ENCODE data around the gene SLC6A3. TPM values are rescaled to one million over a fixed set of nuclear protein-coding genes. Genes with fewer than 3 reads are reported as not detected.

The SLC6A3 gene
- total and polyA plus RNA-seq, 3 experiments from 2014 or later = not detected

DNA sequence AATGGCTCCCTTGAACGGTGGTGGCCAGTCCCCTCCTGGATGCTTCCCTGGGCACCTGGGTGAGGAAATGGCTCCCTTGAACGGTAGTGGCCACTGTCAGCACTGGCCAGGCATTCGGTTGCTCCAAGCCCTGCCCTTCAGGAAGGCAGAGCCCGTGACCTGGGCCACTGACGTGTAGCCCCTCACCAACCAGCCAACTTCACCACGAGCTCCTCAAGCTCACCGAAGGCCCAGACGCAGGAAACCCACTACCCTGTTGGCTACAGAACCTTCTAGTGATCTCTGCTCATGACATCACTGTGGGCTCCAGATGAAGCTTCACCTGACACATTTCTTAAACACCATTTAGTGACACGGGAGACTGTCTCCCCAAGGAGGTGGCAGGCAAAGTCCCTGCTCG, 9.2 kb downstream of the SLC6A3 start:
- Mint-ChIP-seq H3K27me3 (peaks cover 22 to 39% of the 10 kb centered on the region in 2 donors), H3K36me3 (peaks cover 0 to 10% (median 0%) of the 10 kb centered on the region in 3 donors), H3K9me3 (peaks cover 0 to 11% (median 7%) of the 10 kb centered on the region in 5 donors), H3K4me1 (no peaks in the 10 kb centered on the region), H3K27ac (no peak overlapping the region), H3K4me3 (no peak overlapping the region)
- Histone ChIP-seq H3K27me3 (ENCODE audit: insufficient read depth, low read length, poor library complexity, severe bottlenecking) (no peaks in the 10 kb centered on the region), H3K4me1 (ENCODE audit: insufficient read depth, low read length) (no peaks in the 10 kb centered on the region), H3K27ac (ENCODE audit: low read depth, low read length) (no peak overlapping the region), H3K4me3 (ENCODE audit: low read length) (no peak overlapping the region), H3K9me3 (ENCODE audit: low read length) (no peaks in the 10 kb centered on the region), H3K36me3 (ENCODE audit: insufficient read depth, low read length) (no peaks in the 10 kb centered on the region)
- POLR2A ChIA-PET = no interaction called here
- DNase-seq = no peak
- CTCF ChIA-PET = no interaction called here

DNA sequence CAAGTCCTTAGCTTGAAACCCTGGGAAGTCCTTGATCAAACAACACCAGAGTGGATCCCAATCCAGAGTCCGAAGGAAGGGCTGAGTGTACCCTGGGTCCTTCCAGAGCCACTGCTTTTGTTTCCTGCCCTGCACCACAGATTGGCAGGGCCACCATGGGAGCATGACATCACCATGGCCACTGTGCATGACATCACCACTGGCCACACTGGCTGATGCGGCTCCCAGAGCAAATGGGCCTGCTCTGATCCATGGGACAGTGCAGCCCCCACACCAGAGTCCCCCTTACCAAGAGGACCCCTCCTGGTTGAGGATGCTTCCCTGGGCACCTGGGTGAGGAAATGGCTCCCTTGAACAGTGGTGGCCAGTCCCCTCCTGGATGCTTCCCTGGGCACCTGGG, 9.9 kb downstream of the SLC6A3 start:
- Histone ChIP-seq H3K4me3 (ENCODE audit: low read length) (no peak overlapping the region), H3K4me1 (ENCODE audit: insufficient read depth, low read length) (no peaks in the 10 kb centered on the region), H3K9me3 (ENCODE audit: low read length) (no peaks in the 10 kb centered on the region), H3K36me3 (ENCODE audit: insufficient read depth, low read length) (no peaks in the 10 kb centered on the region), H3K27ac (ENCODE audit: low read depth, low read length) (no peak overlapping the region), H3K27me3 (ENCODE audit: insufficient read depth, low read length, poor library complexity, severe bottlenecking) (no peaks in the 10 kb centered on the region)
- Mint-ChIP-seq H3K4me3 (no peak overlapping the region), H3K36me3 (peaks cover 0 to 10% (median 0%) of the 10 kb centered on the region in 3 donors), H3K9me3 (peaks cover 0 to 12% (median 7%) of the 10 kb centered on the region in 5 donors), H3K27ac (no peak overlapping the region), H3K4me1 (no peaks in the 10 kb centered on the region), H3K27me3 (peaks cover 19 to 34% of the 10 kb centered on the region in 2 donors)
- DNase-seq = no peak
- CTCF ChIA-PET = no interaction called here
- POLR2A ChIA-PET = no interaction called here

DNA sequence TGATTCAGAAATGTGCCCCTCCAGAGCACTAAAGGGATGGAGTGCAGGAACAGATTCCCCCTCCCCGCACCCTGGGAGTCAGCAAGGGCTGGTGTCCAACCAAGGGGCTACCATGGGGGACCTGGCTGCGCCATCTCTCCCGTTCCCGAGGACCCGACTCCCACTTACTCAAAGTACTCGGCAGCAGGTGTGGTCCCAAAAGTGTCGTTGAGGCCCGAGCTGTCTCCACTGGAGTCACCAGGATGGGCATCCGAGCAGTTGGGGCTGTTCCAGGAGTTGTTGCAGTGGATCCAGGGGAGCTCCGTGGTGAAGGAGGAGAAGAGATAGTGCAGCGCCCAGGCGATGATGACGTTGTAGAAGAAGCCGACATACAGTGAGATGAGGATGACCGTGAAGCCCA, 12.9 kb downstream of the SLC6A3 start:
- no peaks in the 10 kb centered on the region for H3K36me3 ChIP-seq (ENCODE audit: insufficient read depth, low read length)
- Mint-ChIP-seq H3K4me3 (no peak overlapping the region), H3K27ac (no peak overlapping the region), H3K4me1 (no peaks in the 10 kb centered on the region), H3K9me3 (peaks cover 15 to 36% (median 20%) of the 10 kb centered on the region in 5 donors), H3K27me3 (peaks cover 13 to 14% of the 10 kb centered on the region in 2 donors), H3K36me3 (peaks cover 2 to 15% (median 3%) of the 10 kb centered on the region in 3 donors)
- no peaks in the 10 kb centered on the region for H3K4me1 ChIP-seq (ENCODE audit: insufficient read depth, low read length)
- DNase-seq = no peak
- H3K27me3 ChIP-seq (ENCODE audit: insufficient read depth, low read length, poor library complexity, severe bottlenecking) = no peaks in the 10 kb centered on the region
- H3K27ac ChIP-seq (ENCODE audit: low read depth, low read length) = no peak overlapping the region
- POLR2A ChIA-PET = no interaction called here
- H3K4me3 ChIP-seq (ENCODE audit: low read length) = no peak overlapping the region
- H3K9me3 ChIP-seq (ENCODE audit: low read length) = peaks cover 11% of the 10 kb centered on the region
- CTCF ChIA-PET = no interaction called here

DNA sequence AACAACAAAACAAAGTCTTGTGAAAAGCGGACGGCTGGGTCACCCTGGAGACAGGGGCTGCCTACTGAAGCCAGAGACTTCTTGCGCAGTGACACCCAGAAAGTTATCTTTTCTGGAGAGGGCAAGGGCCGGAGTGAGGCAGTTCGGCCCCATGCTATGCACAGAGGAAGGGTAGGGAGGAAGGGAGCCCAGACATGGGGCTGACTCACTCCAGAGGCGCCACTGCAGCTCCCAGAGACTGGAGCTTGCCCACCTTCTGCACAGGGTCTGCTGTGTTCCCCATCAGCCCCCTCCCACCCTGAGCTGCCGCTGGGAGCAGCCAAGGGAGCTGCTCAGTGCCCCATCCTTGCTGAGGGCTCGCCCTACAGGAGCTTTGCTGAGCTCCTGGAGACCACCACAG, 13.3 kb downstream of the SLC6A3 start:
- no peak overlapping the region for H3K27ac Mint-ChIP-seq

DNA sequence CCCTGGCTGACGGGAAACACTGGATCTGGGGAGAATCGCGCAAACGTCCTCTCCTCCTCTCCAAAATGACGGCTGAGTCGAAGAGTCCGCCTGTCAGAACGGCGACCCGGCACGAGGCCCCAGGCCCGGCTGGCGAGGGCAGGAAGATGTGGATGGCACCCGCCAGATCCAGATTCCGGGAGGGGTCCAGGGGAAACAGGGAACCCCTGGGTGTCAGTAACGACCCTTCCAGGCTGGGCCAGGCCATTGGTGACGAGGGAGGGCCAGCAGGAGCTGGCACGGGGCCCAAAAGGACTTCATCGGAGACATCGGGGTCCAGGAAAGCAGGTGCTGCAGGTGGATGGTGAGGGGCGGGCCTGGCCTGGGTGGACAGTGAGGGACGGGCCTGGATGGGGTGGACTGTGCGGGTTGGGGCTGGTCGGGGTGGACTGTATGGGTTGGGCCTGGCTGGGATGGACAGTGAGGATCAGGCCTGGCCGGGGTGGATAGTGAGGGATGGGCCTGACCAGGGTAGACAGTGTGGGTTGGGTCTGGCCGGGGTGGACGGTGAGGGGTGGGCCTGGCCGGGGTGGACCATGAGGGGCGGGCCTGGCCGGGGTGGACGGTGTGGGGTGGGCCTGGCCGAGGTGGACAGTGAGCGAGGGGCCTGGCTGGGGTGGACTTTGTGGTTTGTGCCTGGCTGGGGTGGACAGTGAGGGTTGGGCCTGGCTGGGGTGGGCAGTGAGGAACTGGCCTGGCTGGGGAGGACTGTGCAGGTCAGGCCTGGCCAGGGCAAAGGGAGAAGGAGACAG, 14.0 kb downstream of the SLC6A3 start:
- CTCF ChIA-PET = no interaction called here
- DNase-seq = peak in 1 of 5 donors; percentile 42

More for the DNA sequence above, 13.3 kb downstream of the SLC6A3 start:
- no peaks in the 10 kb centered on the region for H3K4me1 ChIP-seq (ENCODE audit: insufficient read depth, low read length)
- peaks cover 19 to 39% (median 24%) of the 10 kb centered on the region in 5 donors for H3K9me3 Mint-ChIP-seq
- H3K4me3 ChIP-seq (ENCODE audit: low read length) = no peak overlapping the region
- no peak overlapping the region for H3K4me3 Mint-ChIP-seq
- H3K27me3 Mint-ChIP-seq = peaks cover 11 to 12% of the 10 kb centered on the region in 2 donors
- peaks cover 11% of the 10 kb centered on the region for H3K9me3 ChIP-seq (ENCODE audit: low read length)
- no peaks in the 10 kb centered on the region for H3K4me1 Mint-ChIP-seq
- ChIA-PET POLR2A (no interaction called here), CTCF (no interaction called here)
- no peaks in the 10 kb centered on the region for H3K27me3 ChIP-seq (ENCODE audit: insufficient read depth, low read length, poor library complexity, severe bottlenecking)
- no peaks in the 10 kb centered on the region for H3K36me3 ChIP-seq (ENCODE audit: insufficient read depth, low read length)
- H3K27ac ChIP-seq (ENCODE audit: low read depth, low read length) = no peak overlapping the region
- no peak for DNase-seq
- H3K36me3 Mint-ChIP-seq = peaks cover 2 to 17% (median 3%) of the 10 kb centered on the region in 3 donors

DNA sequence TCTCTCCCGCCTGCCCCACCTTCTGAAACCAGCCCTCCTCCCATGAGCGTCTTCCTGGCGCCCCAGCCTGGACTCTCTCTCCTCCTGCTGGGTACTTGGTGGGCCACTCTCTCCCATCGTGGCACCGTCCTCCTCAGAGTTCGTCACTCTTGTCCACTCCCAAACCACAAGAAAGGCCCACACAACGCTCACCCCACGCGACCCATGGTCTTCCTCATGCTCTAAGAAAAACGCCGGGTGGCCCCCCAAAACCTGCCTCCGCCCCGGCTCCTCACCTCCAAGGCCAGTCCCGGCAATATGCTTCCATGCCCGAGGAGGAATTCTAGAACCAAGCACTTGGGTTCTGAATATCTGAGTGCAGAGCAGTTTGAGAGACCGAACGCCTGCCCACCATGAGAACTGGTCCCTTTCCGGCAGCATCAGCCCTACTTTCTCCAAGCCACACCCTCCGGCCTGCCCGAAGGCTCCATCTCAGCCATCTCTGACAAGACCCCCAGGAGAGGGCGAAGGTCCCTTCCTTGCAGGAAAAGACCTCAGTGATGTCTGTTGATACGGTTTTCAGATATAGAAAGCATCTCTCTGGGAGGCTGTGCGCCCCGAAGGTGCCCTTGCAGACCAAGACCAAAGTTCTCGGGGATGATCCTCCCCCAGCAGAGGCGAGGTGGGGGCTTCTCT, 15.0 kb downstream of the SLC6A3 start:
- Histone ChIP-seq H3K4me3 (ENCODE audit: low read length) (no peak overlapping the region), H3K9me3 (ENCODE audit: low read length) (peaks cover 11% of the 10 kb centered on the region), H3K4me1 (ENCODE audit: insufficient read depth, low read length) (no peaks in the 10 kb centered on the region), H3K27me3 (ENCODE audit: insufficient read depth, low read length, poor library complexity, severe bottlenecking) (no peaks in the 10 kb centered on the region), H3K27ac (ENCODE audit: low read depth, low read length) (no peak overlapping the region), H3K36me3 (ENCODE audit: insufficient read depth, low read length) (no peaks in the 10 kb centered on the region)
- POLR2A ChIA-PET = no interaction called here
- CTCF ChIA-PET = no interaction called here
- Mint-ChIP-seq H3K36me3 (peaks cover 2 to 31% (median 3%) of the 10 kb centered on the region in 3 donors), H3K27ac (no peak overlapping the region), H3K4me1 (no peaks in the 10 kb centered on the region), H3K9me3 (peaks cover 24 to 52% (median 33%) of the 10 kb centered on the region in 5 donors), H3K4me3 (no peak overlapping the region), H3K27me3 (peaks cover 12 to 16% of the 10 kb centered on the region in 2 donors)
- DNase-seq = peak in 1 of 5 donors; percentile 45

More for the DNA sequence above, 14.0 kb downstream of the SLC6A3 start:
- Histone ChIP-seq H3K27me3 (ENCODE audit: insufficient read depth, low read length, poor library complexity, severe bottlenecking) (no peaks in the 10 kb centered on the region), H3K9me3 (ENCODE audit: low read length) (peaks cover 11% of the 10 kb centered on the region), H3K4me1 (ENCODE audit: insufficient read depth, low read length) (no peaks in the 10 kb centered on the region), H3K27ac (ENCODE audit: low read depth, low read length) (no peak overlapping the region), H3K36me3 (ENCODE audit: insufficient read depth, low read length) (no peaks in the 10 kb centered on the region), H3K4me3 (ENCODE audit: low read length) (no peak overlapping the region)
- no peak overlapping the region for H3K4me3 Mint-ChIP-seq
- peaks cover 22 to 46% (median 31%) of the 10 kb centered on the region in 5 donors for H3K9me3 Mint-ChIP-seq
- no peak overlapping the region for H3K27ac Mint-ChIP-seq
- H3K36me3 Mint-ChIP-seq = peaks cover 2 to 24% (median 3%) of the 10 kb centered on the region in 3 donors
- no peaks in the 10 kb centered on the region for H3K4me1 Mint-ChIP-seq
- peaks cover 11 to 12% of the 10 kb centered on the region in 2 donors for H3K27me3 Mint-ChIP-seq
- POLR2A ChIA-PET = no interaction called here

DNA sequence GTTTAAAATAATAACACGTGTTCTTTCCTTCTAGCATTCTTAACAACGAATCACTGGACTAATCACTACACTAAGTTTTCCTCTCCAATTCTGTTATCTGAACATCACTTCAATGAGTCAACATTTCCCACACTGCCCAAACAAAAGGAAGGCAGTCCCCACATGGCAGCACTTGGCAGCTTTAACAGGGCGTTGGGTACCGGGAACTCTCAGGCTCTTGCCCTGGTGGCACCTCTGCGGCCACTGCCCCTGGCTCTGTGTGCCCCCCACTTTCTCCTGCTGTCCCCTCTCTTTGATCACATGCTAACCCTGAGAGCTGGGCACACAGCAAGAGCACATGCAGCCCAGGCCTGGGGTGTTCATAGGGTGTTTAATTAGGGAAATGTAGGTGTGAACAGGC, 15.7 kb downstream of the SLC6A3 start:
- DNase-seq = no peak
- H3K4me1 ChIP-seq (ENCODE audit: insufficient read depth, low read length) = no peaks in the 10 kb centered on the region
- Mint-ChIP-seq H3K4me1 (no peaks in the 10 kb centered on the region), H3K4me3 (no peak overlapping the region), H3K27ac (no peak overlapping the region), H3K36me3 (peaks cover 2 to 31% (median 3%) of the 10 kb centered on the region in 3 donors), H3K9me3 (peaks cover 24 to 52% (median 33%) of the 10 kb centered on the region in 5 donors), H3K27me3 (peaks cover 12 to 14% of the 10 kb centered on the region in 2 donors)
- H3K9me3 ChIP-seq (ENCODE audit: low read length) = peaks cover 11% of the 10 kb centered on the region
- H3K36me3 ChIP-seq (ENCODE audit: insufficient read depth, low read length) = no peaks in the 10 kb centered on the region
- H3K27ac ChIP-seq (ENCODE audit: low read depth, low read length) = no peak overlapping the region
- no peaks in the 10 kb centered on the region for H3K27me3 ChIP-seq (ENCODE audit: insufficient read depth, low read length, poor library complexity, severe bottlenecking)
- ChIA-PET CTCF (no interaction called here), POLR2A (no interaction called here)
- H3K4me3 ChIP-seq (ENCODE audit: low read length) = no peak overlapping the region

DNA sequence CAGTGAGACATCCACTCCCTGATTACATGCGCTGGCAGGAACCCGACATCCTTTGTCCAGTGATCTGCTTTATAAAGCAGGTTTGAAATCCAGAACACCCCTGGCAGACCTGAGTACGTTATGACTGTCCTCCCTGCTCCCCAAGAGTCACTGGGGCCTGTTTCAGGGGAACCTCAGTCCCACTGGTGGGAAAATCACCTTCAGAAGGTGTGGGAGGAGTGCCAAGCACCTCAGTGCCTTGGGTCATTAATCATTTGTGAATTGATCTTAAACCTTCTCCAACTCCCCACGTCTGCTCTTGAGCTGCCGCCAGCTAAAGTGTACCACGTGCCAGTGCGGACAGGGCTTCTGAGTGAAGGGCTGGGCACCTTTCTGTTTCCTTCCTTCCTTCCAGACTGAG, 16.2 kb downstream of the SLC6A3 start:
- Mint-ChIP-seq H3K27ac (no peak overlapping the region), H3K27me3 (peaks cover 15 to 17% of the 10 kb centered on the region in 2 donors), H3K4me1 (no peaks in the 10 kb centered on the region), H3K4me3 (no peak overlapping the region), H3K36me3 (peaks cover 2 to 31% (median 3%) of the 10 kb centered on the region in 3 donors), H3K9me3 (peaks cover 24 to 52% (median 33%) of the 10 kb centered on the region in 5 donors)
- Histone ChIP-seq H3K27me3 (ENCODE audit: insufficient read depth, low read length, poor library complexity, severe bottlenecking) (no peaks in the 10 kb centered on the region), H3K9me3 (ENCODE audit: low read length) (peaks cover 11% of the 10 kb centered on the region), H3K36me3 (ENCODE audit: insufficient read depth, low read length) (no peaks in the 10 kb centered on the region), H3K27ac (ENCODE audit: low read depth, low read length) (no peak overlapping the region), H3K4me1 (ENCODE audit: insufficient read depth, low read length) (no peaks in the 10 kb centered on the region), H3K4me3 (ENCODE audit: low read length) (no peak overlapping the region)
- POLR2A ChIA-PET = no interaction called here
- CTCF ChIA-PET = no interaction called here
- no peak for DNase-seq

Measured in CD8-positive, alpha-beta memory T cell (primary cell).